Measurements from ENCODE around the gene EIF1AD.
"Not testable (repeated sequence)": the region's sequence is repeated elsewhere in the genome, so short reads cannot be mapped to it uniquely, and the experiment has no call there.

EIF1AD gene

GRCh38 chr11:66001942-66002647 is at the start of gene EIF1AD, which contains the start of gene BANF1:
Gene EIF1AD, minus strand, starts transcription at chr11:66002157. Its CDS starts 1,768 bp downstream, at chr11:66000389.
Gene BANF1, plus strand, starts transcription at chr11:66002503. Its CDS starts 748 bp downstream, at chr11:66003251.
- peak; percentile 98 for DNase-seq

GRCh38 chr11:66051371-66051765 is 49.4 kb upstream of the EIF1AD start:
- DNase-seq, result no peak

DNA sequence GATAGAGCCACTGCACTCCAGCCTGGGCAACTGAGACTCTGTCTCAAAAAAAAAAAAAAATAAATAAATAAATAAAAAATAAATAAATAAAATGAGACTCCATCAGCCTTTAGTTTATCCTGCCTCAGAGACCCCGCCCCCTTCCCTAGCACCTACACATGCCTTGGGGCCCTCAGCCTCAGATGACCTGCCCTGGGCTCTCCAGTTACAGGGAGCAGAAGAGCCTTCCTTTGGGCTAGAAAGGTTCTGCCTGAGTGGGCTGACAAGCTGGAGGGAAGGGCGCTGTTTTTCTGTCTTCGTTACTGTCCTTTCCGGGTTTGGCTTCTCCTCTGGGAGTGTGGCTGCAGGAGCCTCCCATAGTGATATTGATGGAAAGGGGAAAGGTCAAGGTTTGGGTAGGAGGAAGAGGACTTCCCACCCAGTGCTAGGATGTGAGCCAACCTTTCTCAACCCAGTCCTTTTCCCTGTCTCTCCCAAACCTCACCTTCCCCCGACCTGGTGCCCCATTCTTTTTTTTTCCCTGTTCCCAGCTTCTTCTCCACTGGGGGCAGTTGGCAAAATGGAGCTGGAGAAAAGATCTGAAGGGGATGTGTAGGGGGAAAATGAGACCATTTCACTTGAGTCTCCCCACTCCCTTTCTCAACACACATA is 48.7 kb upstream of the EIF1AD start:
- no peak for DNase-seq

DNA sequence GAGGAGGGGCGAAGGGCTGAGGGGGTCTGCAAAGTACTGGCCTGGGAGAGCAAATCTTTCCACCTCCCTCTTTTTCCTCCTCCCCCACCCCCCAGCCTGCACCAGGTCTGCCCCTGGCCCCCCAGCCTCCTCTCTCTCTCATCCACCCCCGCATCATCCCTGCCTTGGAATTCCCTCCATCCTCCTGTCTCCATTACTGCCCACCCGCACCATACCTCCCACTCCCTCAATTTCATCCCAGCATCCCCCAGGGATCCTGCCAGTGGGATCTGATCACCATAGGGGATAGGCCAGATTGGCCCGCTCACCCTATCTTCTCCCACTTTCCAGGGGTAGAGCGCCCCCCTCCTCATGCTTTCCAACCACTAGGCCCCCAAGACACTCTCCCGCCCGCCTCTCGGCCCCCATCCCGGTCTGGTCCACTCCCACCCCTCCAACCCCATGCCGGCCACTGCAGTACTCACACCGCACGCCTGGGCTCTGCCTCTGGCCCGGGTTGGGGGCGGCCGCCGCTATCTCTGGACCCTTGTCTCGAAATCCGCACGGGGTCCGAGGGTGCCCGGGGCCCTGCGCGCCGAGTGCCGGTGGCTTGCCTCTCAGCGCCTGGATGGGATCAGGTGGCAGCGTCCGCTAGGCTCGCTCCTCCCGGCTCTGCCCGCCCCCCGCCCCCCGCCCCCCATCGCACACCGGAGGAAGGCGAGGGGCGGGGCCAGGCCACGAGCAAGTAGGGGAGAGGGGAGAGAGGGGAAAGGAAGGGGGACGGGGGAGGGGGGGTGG is 46.8 kb upstream of the EIF1AD start, which contains the start of gene GAL3ST3:
TSS of gene GAL3ST3 (minus strand) at position 615 of the 777 bp plus-strand sequence. CDS start 3,746 bp downstream, outside the sequence.
- no peak for DNase-seq

DNA sequence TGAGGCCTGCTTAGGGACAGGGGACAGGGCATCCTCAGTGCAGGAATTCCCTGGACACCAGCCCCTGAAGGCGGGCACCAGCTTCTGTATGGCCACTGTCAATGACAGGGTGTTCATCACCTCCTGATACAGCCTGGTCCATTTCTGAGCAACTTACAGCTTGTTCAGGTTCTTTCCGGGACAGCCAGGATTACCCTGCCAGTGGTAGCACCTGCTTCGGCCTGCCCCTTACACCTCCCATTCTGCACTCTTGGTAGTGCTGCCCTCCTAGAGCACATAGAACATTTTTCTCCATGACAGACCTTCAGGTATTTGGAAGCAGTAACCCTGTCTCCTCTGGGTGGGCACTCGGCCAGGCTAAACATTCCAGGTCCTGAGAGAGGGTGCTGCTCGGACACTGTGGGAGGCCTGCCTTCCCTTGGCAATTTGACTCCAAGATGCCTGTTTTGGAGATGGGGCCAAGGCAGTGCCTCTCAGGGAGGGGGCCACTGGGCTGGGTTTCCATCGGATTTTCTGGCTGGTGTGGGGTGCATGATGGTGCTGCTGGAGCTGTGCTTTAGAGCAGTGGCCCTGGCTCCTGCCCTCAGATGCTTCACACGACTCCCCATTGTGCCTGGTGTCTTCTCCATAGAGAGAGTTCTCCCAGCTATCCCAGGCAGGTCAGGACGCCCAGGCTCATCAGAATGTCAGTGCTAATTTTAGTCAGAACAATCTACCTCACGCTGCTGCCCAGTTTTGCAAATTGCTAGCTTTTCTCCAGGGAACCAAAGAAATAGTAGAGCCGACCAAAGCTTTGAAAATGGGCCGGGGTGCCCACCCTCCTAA is 45.8 kb upstream of the EIF1AD start:
- no peak for DNase-seq

GRCh38 chr11:66046901-66047300 is 44.9 kb upstream of the EIF1AD start:
- no peak for DNase-seq

DNA sequence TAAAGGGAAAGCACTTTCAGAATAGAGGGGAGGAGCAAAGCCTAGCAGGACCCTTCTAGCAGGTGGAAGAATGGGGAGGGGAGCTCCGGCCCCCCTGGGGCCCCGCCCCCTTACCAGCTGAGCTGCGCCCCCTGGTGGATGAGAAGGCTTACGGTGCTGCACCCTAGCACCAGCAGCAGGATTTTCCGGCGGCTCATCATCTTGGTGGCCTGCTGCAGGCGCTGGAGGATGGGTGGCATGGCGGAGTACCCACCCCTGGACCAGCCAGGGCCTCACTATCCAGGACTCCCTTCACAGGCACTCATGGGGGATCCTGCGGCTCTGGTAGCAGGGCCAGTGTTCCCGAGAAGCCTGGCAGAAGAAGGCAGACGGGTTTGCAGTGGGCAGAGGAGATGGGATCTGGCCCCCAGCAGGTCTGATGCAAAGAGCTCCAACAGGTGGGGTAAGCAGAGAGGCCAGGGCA is 43.3 kb upstream of the EIF1AD start:
- DNase-seq, result peak; percentile 72

DNA sequence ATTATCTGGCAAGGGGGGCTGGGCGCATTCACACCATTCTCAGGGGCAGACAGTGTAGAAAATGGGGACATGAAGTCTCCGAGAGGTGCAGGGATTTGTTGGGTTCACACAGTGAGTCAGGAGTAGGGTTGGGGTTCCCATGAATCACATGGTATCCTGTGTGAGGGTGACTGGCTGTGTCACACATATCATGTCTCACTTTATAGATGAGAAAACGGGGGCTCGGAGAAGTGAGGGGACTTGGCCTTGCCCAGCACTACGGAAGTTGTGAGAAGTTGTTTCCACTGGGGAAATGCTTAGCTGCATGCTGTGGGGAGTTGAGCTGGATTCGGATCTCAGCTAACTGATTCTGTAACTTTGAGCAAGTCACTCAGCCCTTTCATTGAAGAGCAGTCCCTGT is 42.8 kb upstream of the EIF1AD start:
- no peak for DNase-seq

DNA sequence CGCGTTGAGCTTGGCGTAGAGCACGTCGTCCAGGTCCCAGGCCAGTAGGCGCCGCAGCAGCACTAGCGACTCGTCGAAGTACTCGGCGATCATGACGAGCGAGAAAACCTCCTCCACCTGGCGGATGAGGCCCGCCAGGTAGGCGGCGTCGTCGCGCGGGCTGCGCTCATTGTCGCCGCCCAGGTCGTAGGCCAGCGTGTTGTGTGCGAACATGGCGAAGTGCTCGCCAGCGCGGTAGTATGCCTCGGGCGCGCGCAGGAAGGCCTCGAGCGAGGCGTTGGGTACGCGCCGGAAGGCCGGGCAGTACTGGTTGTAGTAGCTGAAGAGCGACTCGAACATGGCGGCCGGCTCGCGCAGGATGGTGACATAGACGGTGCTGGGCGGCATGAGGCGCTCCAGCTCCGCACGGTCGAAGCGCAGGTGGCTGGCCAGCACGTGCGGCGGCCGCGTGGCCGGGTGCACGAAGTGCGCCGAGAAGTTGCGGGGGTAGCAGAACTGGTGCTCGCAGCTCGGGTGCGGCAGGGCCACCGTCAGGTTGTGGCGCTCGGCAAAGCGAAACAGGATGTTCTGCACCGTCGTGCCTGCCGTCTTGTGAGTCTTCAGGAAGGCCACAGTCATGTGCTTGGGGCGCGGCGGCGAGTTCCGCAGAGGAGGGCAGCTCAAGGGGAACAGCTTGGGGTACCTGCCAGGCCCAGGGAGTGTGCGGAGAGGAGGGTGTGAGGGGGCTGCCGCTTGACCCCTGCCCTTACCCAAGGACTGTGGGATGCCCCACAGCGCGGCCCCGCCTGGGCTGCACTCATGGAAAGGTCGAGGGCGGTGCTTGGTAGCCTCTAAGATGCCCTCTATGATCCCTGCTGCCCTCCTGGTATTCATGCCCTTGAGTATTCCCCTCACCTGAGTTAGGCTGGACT is 41.3 kb upstream of the EIF1AD start:
- DNase-seq, result no peak

- DNase-seq, result no peak
Observed at GRCh38 chr11:66042227-66042995, 40.5 kb upstream of the EIF1AD start.

- no peak for DNase-seq
Observed at GRCh38 chr11:66039765-66040164, 37.8 kb upstream of the EIF1AD start.

- no peak for DNase-seq
Observed at GRCh38 chr11:66037327-66037726, 35.4 kb upstream of the EIF1AD start.

- no peak for DNase-seq
Observed at GRCh38 chr11:66036334-66036710, 34.4 kb upstream of the EIF1AD start.

- DNase-seq, result no peak
Observed at GRCh38 chr11:66035653-66036333, 33.8 kb upstream of the EIF1AD start.

GRCh38 chr11:66032957-66033735 is 31.2 kb upstream of the EIF1AD start:
- DNase-seq, result no peak

DNA sequence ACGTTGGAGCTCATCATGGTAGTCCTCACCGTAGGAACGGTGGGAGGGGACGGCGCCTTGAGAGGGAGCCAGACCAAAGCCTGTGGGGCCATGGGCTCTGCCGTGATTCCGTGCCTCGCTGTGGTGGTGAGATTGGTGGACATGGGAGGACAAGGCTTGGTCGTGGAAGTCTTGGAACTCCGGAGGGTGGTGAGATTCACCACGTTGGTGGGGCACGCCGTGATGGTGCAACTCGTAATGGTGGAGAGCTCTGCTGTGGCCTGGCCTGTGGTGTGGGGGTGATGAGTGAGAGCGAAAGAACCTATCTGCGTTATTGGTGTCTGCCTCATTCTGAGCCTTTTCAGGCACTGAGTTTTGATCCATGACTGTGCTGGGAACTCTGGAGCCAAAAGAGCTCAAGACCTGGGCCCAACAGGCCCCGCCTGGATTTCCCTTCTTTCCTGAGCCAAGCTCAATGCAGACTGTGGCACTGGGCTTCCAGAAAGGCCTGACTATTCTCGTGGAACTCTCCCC is 24.1 kb upstream of the EIF1AD start, which contains the start of gene CATSPER1:
TSS of gene CATSPER1 (minus strand) at position 463 of the 513 bp plus-strand sequence. CDS start at position 363, 100 bp downstream.
- no peak for DNase-seq

DNA sequence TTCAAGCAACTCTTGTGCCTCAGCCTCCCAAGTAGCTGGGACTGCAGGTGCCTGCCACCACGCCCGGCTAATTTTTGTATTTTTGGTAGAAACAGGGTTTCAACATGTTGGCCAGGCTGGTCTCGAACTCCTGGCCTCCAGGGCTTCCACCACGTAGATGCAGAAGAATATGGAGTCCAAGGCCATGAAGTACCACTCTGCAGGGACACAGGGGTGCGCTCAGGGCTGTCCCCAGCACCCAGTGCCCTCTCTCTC is 21.2 kb upstream of the EIF1AD start:
- DNase-seq, result not testable (repeated sequence)

DNA sequence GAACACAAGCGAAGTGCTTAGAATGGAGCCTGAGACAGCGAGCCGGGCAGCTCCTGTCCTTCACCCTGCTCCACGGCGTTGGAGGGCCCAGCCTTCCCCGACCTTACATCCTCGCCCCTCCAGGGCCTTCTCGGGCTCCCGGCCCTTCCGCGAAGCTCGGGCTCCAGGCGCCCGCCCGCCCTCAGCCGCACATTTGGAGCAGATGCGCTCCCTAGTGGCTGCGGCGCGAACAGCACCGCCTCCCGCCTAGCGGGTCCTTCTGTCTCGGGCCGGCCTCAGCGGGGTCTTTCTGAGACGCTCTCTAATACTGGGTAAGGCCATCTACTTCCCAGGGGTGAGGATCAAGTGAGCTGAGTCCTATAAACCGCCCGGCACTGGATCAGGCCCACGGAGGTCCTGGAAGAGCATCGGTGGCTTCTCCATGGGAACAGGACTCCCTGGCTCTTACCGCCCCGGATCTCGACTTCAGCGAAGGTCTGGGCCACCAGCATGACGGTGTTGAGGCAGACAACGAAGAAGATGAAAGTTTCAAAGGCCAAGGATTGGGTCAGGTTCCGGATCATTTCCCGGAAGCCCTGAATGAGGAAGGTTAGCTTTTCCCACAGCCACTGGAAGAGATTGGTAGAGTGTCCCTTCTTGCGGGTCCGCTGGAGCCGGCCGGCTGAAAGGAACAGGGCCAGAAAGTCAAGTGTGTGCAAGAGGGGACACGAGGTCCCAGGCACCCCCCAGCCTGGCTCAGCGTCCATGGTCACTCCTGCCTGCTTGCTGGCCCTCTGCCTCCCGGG is 20.6 kb upstream of the EIF1AD start:
- DNase-seq, result peak; percentile 70

Data from hematopoietic multipotent progenitor cell treated with erythropoietin and hydrocortisone succinate and interleukin-3 and kit ligand, for 8 days (in vitro differentiated cells).